ENCODE data around the gene KATNIP. TPM values are rescaled to one million over a fixed set of nuclear protein-coding genes. Genes with fewer than 3 reads are reported as not detected.
A peak's percentile ranks its signal among the peaks of the same experiment; 100 is the strongest.

KATNIP gene
- total and polyA plus RNA-seq, 9 of the 15 experiments (the other 6 are each of a cell fraction or from before 2014, with no cell fraction given) = 1.7 to 13.2 (median 8.0) TPM

GRCh38 chr16:27549746-27550581 is at the start of gene KATNIP, which contains the start of gene GTF3C1 (continued):
- TF ChIP-seq SMAD3 (CRISPR knock-in tag; conservative IDR thresholded peaks at IDR 0.05) = no peak
- no peak for TF ChIP-seq CHD7 (IDR thresholded peaks at IDR 0.05; ENCODE audit: low read depth, low read length)
- TF ChIP-seq THAP7 (CRISPR knock-in tag; IDR thresholded peaks at IDR 0.05) = no peak
- TF ChIP-seq COPS2 (conservative IDR thresholded peaks at IDR 0.05) = no peak
- no peak for TF ChIP-seq CBFA2T2 (conservative IDR thresholded peaks at IDR 0.05)
- TF ChIP-seq ZNF449 (CRISPR knock-in tag; IDR thresholded peaks at IDR 0.05) = no peak
- no peak for TF ChIP-seq MXD1 (CRISPR knock-in tag; IDR thresholded peaks at IDR 0.05; ENCODE audit: borderline replicate concordance, poor library complexity, severe bottlenecking)
- TF ChIP-seq NFE2L1 (tag; IDR thresholded peaks at IDR 0.05; ENCODE audit: borderline replicate concordance, low read depth) = no peak
- TF ChIP-seq SAP30 (IDR thresholded peaks at IDR 0.05; ENCODE audit: borderline replicate concordance, insufficient read depth, low read depth, low read length, poor library complexity, severe bottlenecking) = peak; percentile 84
- no peak for TF ChIP-seq ZNF146 (CRISPR knock-in tag; IDR thresholded peaks at IDR 0.05; ENCODE audit: unreplicated experiment)
- TF ChIP-seq POLR2G (IDR thresholded peaks at IDR 0.05; ENCODE audit: low read depth, low read length) = peak; percentile 81
- no peak for TF ChIP-seq HNRNPH1 (optimal IDR thresholded peaks at IDR 0.05; ENCODE audit: low read depth, low read length)

All from K562 (cell line).